ENCODE results near the gene SLC15A3.
"Not testable (repeated sequence)": the region's sequence is repeated elsewhere in the genome, so short reads cannot be mapped to it uniquely, and the experiment has no call there.

SLC15A3 gene

GRCh38 chr11:60912223-60912850 lies 39.6 kb downstream of the SLC15A3 start:
- no peak for DNase-seq

GRCh38 chr11:60910711-60911380 lies 41.1 kb downstream of the SLC15A3 start:
- DNase-seq = no peak

- no peak for DNase-seq
Observed at GRCh38 chr11:60910281-60910687, 41.7 kb downstream of the SLC15A3 start.

DNA sequence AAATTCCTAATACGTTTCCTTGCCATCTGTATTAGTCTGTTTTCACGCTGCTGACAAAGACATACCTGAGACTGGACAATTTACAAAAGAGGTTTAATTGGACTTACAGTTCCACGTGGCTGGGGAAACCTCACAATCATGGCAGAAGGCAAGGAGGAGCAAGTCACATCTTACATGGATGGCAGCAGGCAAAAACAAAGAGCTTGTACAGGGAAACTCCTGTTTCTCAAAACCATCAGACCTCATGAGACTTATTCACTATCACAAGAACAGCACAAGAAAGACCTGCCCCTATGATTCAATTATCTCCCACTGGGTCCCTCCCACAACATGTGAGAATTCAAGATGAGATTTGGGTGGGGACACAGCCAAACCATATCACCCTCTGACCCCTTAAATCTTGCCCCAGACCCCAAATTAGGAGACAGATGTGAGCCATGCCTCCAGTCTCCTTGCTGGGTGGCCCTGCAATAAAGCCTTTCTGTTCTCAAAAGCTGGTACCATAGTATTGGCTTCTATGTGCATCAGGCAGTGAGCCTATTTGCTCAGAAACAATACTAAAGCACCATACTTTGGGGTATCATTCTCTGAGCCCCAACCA lies 42.2 kb downstream of the SLC15A3 start:
- not testable (repeated sequence) for DNase-seq

GRCh38 chr11:60908803-60909202 lies 43.2 kb downstream of the SLC15A3 start:
- no peak for DNase-seq

DNA sequence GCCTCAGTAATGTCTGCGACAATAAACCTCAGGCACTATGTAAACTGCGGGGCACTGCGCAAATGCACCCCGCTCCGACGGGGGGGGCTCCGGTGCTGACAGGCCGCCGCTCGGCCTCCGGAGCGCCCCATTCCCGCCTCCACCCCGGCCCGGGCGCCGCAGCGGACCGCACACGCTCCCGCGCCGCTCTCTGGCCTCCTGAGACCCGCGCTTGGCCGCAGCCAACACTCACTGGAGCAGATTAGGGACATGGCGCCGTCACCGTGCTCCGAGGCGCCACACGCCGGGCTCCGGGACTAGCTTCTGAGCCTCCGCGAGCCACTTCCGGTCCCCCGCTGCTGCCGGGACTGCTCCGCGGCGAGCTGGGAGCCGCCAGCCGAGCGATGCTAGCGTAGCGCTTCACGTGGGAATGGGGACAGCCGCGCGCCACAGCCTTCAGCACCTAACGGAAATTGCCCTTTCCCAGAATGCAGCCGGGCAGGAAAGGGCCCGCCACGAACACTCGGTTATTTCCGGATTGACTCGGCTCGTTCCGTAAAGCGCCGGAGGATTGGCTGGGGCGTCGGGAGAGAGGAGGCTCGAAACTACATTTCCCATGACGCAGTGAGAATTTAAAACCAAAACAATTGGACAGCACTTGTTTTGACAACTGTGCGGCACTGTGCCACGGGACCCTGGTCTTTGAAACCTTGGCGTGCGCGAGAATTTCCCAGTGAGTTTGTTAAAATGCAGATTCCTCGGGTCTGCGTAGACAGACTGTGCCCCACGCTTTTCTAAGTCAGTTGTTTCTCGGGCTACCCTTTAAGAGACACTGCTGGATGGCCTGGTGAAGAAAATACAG lies 45.6 kb downstream of the SLC15A3 start, which contains the start of gene PRPF19:
Gene PRPF19, minus strand, starts transcription at position 454 of the 841 bp plus-strand sequence. Its CDS starts 203 bp downstream, at position 251.
- peak; percentile 94 for DNase-seq

GRCh38 chr11:60905551-60906113 lies 46.3 kb downstream of the SLC15A3 start:
- no peak for DNase-seq

DNA sequence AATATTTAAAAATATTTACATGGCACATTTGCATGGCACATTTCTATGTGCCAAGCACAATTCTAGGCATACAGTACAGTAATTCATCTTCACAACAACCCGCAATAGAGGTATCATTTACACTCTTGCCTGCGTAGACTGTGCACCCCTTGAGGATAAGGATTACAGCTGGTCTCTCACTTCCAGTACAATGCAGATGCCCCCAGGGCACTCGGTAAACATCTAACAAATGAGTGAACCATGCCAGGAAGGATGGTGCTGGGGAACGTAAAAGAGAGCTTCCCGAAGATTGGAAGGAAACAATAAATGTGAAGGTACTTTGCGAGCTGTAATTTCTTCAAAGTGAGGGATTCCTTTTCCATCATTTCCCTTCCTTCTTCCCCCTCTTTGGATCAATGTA lies 46.9 kb downstream of the SLC15A3 start:
- DNase-seq = no peak

DNA sequence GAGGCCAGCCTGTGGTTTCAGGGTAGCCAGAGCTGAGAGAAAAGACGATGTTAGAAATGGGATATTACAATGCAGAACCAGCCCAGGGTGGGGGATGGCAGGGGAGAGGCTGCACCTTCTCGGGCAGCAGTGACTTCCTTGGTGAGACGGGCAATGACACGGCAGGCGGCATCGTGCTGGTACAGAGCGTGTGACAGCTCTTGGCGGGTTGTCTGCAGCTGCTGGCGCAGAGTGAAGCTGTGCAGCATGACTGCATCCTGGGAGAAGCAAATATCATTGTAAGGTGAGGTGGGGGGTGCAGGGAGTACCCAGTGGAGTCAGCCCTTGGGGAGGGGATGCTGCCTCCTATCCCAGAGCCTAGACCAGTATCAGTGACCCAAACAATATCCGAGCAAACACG lies 49.4 kb downstream of the SLC15A3 start:
- no peak for DNase-seq

DNA sequence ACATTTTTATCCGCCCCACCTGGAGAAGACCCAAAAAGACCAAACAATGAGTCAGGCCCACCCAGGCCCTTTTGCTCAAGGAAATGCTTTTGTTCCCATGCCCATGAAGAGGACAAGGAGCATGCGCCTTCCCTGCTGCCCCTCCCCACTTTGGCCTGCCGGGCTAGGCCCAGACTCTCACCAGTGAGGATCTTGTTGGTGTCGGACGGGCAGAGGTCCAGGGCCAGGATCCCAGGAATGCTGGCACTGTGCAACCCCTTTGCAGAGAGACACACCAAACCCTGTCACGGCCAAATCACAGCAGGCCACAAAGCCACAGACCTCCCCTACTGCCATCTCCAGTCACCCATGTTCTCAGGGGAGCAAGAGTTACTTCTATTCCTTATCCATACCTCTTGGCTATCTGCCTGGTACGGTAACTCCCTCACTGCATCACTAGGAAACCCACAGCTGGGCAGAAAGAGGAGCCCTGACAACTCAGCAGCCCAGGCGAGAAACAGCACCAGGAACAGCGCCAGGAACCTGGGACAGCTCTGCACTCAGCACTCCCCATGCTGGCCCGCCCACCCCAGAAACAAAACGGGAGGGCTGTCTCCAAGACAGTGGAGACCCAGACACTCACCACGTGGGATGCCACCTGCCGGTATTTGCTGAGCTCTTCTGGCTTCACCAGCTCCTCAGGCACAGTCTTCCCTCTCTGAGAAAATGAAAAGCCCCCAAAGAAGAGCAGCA lies 51.1 kb downstream of the SLC15A3 start:
- DNase-seq = no peak

DNA sequence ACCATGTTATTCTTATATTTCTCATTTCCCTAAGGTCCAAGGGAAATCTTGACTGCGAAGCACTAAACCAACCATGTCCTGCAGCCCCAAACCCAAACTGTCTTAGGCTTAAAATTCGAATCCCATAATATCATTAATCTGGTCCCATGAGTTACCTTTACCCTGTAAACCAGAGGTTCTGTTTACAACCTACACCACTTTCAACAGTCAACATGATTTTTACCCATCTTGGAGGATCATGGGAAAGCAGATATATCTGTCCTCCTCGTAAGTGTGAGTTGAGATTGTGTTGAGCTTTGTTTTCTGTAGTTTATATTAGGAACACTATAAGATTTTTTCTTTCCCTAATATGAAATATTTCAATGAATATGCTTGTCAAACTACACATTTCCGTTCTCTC lies 52.0 kb downstream of the SLC15A3 start:
- no peak for DNase-seq

- DNase-seq = no peak
Observed at GRCh38 chr11:60899046-60899936, 52.7 kb downstream of the SLC15A3 start.

GRCh38 chr11:60897496-60897895 lies 54.5 kb downstream of the SLC15A3 start:
- DNase-seq = no peak

GRCh38 chr11:60895687-60896086 lies 56.3 kb downstream of the SLC15A3 start:
- DNase-seq = no peak

GRCh38 chr11:60891103-60891741 lies 60.8 kb downstream of the SLC15A3 start:
- DNase-seq = no peak

GRCh38 chr11:60890696-60891095 lies 61.3 kb downstream of the SLC15A3 start:
- DNase-seq = no peak

GRCh38 chr11:60889869-60890311 lies 62.1 kb downstream of the SLC15A3 start:
- DNase-seq = no peak

DNA sequence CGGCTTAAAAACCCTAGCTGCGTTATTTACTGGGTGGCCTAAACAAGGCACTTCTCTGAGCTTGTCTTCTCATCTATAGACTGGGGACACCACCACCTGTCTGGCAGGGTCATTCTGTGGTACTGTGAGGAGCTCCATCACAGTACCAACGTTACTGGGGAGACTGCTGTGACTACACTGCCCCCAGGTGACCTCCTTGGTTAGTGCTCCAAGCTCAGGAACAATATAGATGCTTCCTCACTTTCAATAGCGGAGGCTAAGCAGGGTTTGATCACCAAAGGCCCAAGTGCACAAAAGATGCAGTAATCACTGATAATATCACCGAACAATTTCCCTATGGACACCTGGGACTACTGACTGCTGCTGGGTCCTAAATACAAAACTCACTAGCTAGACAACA lies 64.4 kb downstream of the SLC15A3 start:
- DNase-seq = no peak

Measured in NK-92 treated with Interleukin-12 subunit alpha and Interleukin-12 subunit beta, amount 100 ng/mL, for 24 hours (cell line).